ENCODE results near the gene PVR. TPM values are rescaled to one million over a fixed set of nuclear protein-coding genes. Genes with fewer than 3 reads are reported as not detected.
A peak's percentile ranks its signal among the peaks of the same experiment; 100 is the strongest.

The PVR gene, protein sequence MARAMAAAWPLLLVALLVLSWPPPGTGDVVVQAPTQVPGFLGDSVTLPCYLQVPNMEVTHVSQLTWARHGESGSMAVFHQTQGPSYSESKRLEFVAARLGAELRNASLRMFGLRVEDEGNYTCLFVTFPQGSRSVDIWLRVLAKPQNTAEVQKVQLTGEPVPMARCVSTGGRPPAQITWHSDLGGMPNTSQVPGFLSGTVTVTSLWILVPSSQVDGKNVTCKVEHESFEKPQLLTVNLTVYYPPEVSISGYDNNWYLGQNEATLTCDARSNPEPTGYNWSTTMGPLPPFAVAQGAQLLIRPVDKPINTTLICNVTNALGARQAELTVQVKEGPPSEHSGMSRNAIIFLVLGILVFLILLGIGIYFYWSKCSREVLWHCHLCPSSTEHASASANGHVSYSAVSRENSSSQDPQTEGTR
- total RNA-seq, result 10 to 100 TPM; 13.9 to 17.5 TPM

DNA sequence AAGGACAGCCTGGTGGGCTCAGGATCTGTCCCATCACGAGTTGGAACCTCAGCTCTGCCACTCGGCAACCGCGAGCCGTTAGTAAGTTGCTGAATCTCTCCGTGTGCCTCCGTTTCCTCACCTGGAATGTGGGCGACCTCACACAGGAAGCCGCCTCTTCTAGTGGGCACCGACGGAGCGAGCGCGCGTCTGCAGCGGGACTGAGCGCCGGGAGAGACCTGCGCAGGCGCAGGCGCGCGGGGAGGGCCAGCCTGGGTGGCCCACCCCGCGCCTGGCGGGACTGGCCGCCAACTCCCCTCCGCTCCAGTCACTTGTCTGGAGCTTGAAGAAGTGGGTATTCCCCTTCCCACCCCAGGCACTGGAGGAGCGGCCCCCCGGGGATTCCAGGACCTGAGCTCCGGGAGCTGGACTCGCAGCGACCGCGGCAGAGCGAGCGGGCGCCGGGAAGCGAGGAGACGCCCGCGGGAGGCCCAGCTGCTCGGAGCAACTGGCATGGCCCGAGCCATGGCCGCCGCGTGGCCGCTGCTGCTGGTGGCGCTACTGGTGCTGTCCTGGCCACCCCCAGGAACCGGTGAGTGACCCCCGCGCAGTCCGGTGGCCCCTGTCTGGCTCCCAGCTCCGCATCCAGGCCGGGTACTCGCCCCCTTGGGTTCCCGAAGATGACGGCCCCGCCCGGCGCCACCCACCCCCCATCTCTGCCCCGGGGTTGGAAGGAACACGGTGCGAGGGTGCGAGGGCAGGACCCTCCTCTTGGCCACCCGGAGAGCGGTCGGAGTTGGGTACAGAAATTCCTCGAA, at the start of gene PVR:
Gene PVR, plus strand, starts transcription at position 306 of the 797 bp plus-strand sequence. Its CDS starts 187 bp downstream, at position 493.
- Mint-ChIP-seq H3K4me1 (ENCODE audit: low read depth) (peaks cover 8% of the 10 kb centered on the region), H3K9me3 (no peaks in the 10 kb centered on the region), H3K36me3 (ENCODE audit: insufficient read depth in 2 of 2) (peaks cover 0 to 2% of the 10 kb centered on the region in 2 donors), H3K27ac (no peak within 1 kb of the TSS), H3K27me3 (ENCODE audit: low read depth) (peaks cover 9% of the 10 kb centered on the region), H3K4me3 (peak within 1 kb of the TSS; percentile 86 to 87)
- DNase-seq, result peak; percentile 59
- ATAC-seq (replicated peaks in 1 of 2), result peak; percentile 78 to 90

DNA sequence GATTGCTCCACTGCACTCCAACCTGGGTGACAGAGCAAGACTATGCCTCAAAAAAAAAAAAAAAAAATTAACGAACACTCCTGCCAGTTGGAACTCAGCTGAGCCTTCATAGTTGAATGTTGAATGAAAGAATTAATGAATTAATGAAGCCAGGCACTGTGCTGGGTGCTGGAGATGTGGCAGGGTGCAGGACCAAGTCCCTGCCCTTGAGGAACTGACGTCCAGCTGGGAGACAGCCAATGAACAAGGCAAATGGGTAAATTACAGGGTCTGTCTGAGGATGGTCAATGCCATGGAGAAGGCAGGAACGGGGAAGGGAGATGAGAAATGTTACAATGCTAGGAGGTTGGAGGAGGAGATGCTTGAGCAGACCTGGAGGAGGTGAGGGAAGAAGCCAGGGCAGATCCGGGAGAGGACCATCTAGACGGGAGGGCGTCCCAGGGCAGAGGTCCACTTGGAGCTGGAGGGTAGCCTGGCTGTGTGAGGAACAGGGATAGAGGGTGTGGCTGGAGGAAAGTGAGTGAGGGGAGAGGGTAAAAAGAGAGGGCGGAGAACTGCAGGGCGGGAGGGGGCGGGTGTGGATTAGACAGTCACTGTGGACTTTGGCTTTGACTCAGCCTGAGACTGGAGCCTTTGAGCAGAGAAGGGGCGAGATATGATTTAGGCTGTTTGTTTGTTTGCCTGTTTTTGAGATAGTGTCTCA, 47.1 kb upstream of the PVR start:
- Mint-ChIP-seq H3K9me3 (peaks cover 4 to 12% of the 10 kb centered on the region in 2 donors), H3K27me3 (ENCODE audit: low read depth) (peaks cover 19% of the 10 kb centered on the region), H3K4me1 (ENCODE audit: low read depth) (peaks cover 9% of the 10 kb centered on the region), H3K36me3 (ENCODE audit: insufficient read depth in 2 of 2) (peaks cover 0 to 4% of the 10 kb centered on the region in 2 donors), H3K27ac (no peak overlapping the region), H3K4me3 (no peak overlapping the region)
- ATAC-seq (replicated peaks in 1 of 2), result no peak
- no peak for DNase-seq

DNA sequence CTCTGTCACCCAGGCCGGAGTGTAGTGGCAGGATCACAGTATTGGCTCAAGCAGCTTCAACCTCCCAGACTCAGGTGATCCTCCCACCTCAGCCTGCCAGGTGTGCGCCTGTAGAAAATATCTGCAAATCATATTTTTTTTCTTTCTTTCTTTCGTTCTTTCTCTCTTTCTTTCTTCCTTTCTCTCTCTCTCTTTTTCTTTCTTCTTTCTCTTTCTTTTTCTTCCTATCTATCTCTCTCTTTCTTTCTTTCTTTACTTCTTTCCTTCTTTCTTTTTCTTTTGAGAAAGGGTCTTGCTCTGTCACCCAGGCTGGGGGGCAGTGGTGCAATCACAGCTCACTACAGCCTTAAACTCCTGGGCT, 46.6 kb upstream of the PVR start:
- no peak for DNase-seq
- ATAC-seq (replicated peaks in 1 of 2), result no peak
- H3K9me3 Mint-ChIP-seq, result peaks cover 4 to 12% of the 10 kb centered on the region in 2 donors

DNA sequence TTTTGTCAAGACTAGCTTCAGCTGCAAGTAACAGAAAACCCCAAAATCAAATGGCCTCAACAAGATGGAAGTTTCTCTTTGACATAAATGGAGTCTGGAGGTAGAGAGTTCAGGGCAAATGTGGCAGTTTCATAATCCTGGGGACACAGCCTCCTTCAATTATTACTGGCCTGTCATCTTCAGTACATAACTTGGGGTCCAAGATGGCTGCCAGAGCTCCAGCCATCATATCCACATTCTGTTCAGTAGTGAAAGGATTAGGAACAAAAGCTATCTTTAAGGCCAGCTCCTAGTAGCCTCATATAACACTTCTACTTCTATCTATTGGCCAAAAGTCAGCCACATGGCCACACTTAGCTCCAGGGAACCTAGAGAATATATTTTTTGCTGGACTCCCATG, 45.4 kb upstream of the PVR start:
- peaks cover 0 to 4% of the 10 kb centered on the region in 2 donors for H3K36me3 Mint-ChIP-seq (ENCODE audit: insufficient read depth in 2 of 2)
- H3K27ac Mint-ChIP-seq, result no peak overlapping the region
- ATAC-seq (replicated peaks in 1 of 2) (no peak), DNase-seq (no peak)
- peaks cover 4 to 12% of the 10 kb centered on the region in 2 donors for H3K9me3 Mint-ChIP-seq
- peaks cover 9% of the 10 kb centered on the region for H3K4me1 Mint-ChIP-seq (ENCODE audit: low read depth)
- H3K27me3 Mint-ChIP-seq (ENCODE audit: low read depth), result peaks cover 19% of the 10 kb centered on the region
- H3K4me3 Mint-ChIP-seq, result no peak overlapping the region

More for the DNA sequence above, 46.6 kb upstream of the PVR start:
- peaks cover 19% of the 10 kb centered on the region for H3K27me3 Mint-ChIP-seq (ENCODE audit: low read depth)
- H3K36me3 Mint-ChIP-seq (ENCODE audit: insufficient read depth in 2 of 2), result peaks cover 0 to 4% of the 10 kb centered on the region in 2 donors
- peaks cover 9% of the 10 kb centered on the region for H3K4me1 Mint-ChIP-seq (ENCODE audit: low read depth)
- H3K4me3 Mint-ChIP-seq, result no peak overlapping the region
- peak overlapping the region; percentile 68 for H3K27ac Mint-ChIP-seq

DNA sequence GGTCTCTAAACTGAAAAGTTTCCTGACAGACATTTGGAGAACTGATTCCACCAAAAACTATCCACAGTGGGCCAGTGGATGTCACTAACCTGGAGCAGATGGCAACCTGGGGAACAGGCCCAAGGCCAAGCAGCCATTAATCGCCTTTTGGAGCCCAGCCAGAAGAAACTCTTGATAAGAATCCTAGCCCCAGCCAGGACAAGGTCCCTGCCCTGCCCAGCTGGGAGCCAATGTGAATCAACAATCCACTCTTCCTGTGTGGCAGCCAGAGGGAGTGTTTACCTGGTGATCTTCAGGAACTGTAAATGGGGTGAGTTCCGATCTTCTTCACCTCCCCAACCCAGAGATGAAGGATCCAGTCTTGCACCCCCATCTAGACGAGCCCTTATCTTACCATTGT, 44.8 kb upstream of the PVR start:
- H3K9me3 Mint-ChIP-seq, result peaks cover 4 to 12% of the 10 kb centered on the region in 2 donors
- H3K27ac Mint-ChIP-seq, result no peak overlapping the region
- peaks cover 6% of the 10 kb centered on the region for H3K4me1 Mint-ChIP-seq (ENCODE audit: low read depth)
- H3K27me3 Mint-ChIP-seq (ENCODE audit: low read depth), result peaks cover 19% of the 10 kb centered on the region
- peaks cover 0 to 4% of the 10 kb centered on the region in 2 donors for H3K36me3 Mint-ChIP-seq (ENCODE audit: insufficient read depth in 2 of 2)
- DNase-seq (no peak), ATAC-seq (replicated peaks in 1 of 2) (no peak)
- H3K4me3 Mint-ChIP-seq, result no peak overlapping the region

DNA sequence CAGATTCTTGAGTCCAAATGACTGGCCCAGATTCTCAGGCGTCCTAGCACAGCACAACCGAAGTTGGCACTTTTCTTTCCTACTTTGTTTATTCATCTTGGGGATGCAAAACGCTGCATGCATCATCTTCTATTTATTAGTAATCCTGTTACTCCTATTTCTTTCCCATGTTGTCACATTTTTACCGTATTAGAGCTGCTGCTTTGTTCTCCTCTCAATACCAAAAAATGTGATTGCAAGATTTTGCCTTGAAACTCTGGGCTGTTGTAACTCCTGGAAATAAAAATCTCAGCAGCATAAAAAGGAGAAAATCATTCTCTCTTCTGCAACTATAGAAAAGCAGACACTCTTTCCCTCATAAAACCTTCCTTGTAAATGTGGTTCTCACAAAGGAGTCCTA, 43.2 kb upstream of the PVR start:
- DNase-seq (no peak), ATAC-seq (replicated peaks in 1 of 2) (no peak)
- peaks cover 4 to 12% of the 10 kb centered on the region in 2 donors for H3K9me3 Mint-ChIP-seq
- peaks cover 0 to 4% of the 10 kb centered on the region in 2 donors for H3K36me3 Mint-ChIP-seq (ENCODE audit: insufficient read depth in 2 of 2)
- no peak overlapping the region for H3K4me3 Mint-ChIP-seq
- no peak overlapping the region for H3K27ac Mint-ChIP-seq
- H3K27me3 Mint-ChIP-seq (ENCODE audit: low read depth), result peaks cover 16% of the 10 kb centered on the region
- H3K4me1 Mint-ChIP-seq (ENCODE audit: low read depth), result peaks cover 5% of the 10 kb centered on the region

DNA sequence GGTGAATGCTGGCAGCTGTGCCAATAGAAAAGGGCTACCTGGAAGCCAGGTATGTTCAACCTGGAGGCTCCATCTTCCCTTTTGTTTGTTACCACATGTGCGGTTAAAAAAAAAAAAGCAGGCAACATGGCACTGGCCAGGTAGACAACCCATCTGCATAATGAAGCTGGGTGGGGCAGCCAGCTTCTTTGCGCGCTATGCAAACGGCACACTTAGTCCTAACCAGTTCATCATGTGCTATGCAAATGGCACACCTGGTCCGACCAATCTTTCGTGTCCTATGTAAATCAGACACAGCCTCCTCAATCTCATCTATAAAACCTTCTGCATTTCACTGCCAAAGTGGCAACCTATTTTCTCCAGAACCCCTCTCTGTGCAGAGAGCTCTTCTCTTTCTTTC, 41.6 kb upstream of the PVR start:
- peaks cover 4 to 10% of the 10 kb centered on the region in 2 donors for H3K9me3 Mint-ChIP-seq
- peaks cover 4% of the 10 kb centered on the region for H3K4me1 Mint-ChIP-seq (ENCODE audit: low read depth)
- no peak overlapping the region for H3K27ac Mint-ChIP-seq
- H3K27me3 Mint-ChIP-seq (ENCODE audit: low read depth), result peaks cover 6% of the 10 kb centered on the region
- H3K4me3 Mint-ChIP-seq, result no peak overlapping the region
- no peak for ATAC-seq (replicated peaks in 1 of 2)
- no peak for DNase-seq
- H3K36me3 Mint-ChIP-seq (ENCODE audit: insufficient read depth in 2 of 2), result peaks cover 0 to 4% of the 10 kb centered on the region in 2 donors

DNA sequence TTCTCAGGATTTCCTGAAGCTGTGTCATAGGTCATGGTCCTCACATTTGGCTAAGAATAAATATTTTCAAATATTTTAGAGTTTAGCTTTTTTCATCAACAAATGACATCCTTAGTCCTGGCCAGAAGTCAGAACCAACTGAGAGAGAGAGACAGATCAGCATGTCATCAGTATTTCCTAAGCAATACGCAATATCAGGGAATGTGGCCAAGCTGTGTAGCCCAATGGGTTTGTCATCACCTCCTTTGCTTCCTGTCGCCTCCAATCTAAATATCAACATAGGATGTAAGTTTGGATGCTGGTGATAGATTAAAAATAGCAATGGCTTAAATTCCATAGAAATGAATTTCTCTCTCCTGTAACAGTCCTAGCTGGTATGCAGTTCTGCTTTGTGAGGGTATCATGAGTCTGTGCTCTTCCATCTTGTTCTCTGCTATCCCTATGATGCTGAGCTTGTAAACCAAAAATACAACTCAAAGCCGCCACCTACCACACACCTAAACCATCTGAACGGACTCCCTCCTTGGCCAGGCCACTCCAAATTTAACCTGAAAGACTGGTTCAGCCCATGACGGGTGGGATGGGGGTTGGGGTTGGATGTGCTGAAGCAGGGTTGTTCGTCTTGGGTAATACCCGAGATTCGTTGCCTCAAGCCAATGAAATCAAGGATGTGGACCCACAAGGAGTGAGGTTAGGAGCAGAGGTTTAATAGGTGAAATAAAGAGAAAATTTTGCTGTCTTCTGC, 40.3 kb upstream of the PVR start:
- H3K4me3 Mint-ChIP-seq, result no peak overlapping the region
- no peak for ATAC-seq (replicated peaks in 1 of 2)
- H3K36me3 Mint-ChIP-seq (ENCODE audit: insufficient read depth in 2 of 2), result no peaks in the 10 kb centered on the region
- H3K9me3 Mint-ChIP-seq, result peaks cover 4 to 7% of the 10 kb centered on the region in 2 donors
- peaks cover 16% of the 10 kb centered on the region for H3K4me1 Mint-ChIP-seq (ENCODE audit: low read depth)
- no peak overlapping the region for H3K27ac Mint-ChIP-seq
- H3K27me3 Mint-ChIP-seq (ENCODE audit: low read depth), result peaks cover 6% of the 10 kb centered on the region
- no peak for DNase-seq

DNA sequence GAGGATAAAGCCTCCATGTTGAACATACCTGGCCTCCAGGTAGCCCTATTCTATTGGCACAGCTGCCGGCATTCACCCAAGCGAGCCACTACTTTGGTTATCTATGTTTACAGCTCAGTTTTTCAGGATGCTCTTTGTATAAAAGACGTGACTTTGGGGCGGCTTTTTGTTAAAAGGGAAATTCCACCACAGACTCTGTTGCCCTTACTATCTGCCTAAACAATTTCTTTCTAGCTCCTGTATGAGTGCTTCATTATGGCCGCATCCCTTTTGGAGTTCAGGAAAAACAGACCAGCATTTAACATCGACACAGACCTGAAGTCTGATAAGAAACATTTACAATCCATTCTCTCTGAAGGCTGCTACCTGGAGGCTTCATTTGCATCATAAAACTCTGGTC, 39.5 kb upstream of the PVR start:
- no peaks in the 10 kb centered on the region for H3K36me3 Mint-ChIP-seq (ENCODE audit: insufficient read depth in 2 of 2)
- H3K27me3 Mint-ChIP-seq (ENCODE audit: low read depth), result peaks cover 2% of the 10 kb centered on the region
- peaks cover 4 to 5% of the 10 kb centered on the region in 2 donors for H3K9me3 Mint-ChIP-seq
- peaks cover 18% of the 10 kb centered on the region for H3K4me1 Mint-ChIP-seq (ENCODE audit: low read depth)
- no peak for DNase-seq
- no peak overlapping the region for H3K4me3 Mint-ChIP-seq
- no peak overlapping the region for H3K27ac Mint-ChIP-seq
- ATAC-seq (replicated peaks in 1 of 2), result no peak

DNA sequence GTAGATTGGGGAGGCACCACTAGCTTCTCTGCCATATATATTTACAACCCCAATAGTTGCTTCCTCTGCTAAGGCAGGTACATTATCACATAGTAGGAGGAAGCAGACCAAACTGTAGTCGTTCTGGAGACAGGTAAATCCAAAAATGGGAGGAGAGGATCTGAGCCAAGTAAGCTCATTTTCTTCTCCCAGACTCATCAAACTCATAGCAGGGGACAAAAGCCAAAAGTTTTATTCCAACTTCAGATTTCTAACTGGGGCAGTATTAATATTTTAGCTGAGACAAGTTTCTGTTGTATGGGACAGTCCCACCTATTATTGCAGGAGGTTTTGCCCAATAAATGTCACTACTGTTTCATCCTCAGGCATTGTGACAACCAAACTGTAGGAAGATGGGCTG, 38.2 kb upstream of the PVR start:
- H3K4me3 Mint-ChIP-seq, result no peak overlapping the region
- DNase-seq (no peak), ATAC-seq (replicated peaks in 1 of 2) (no peak)
- peaks cover 21% of the 10 kb centered on the region for H3K4me1 Mint-ChIP-seq (ENCODE audit: low read depth)
- H3K36me3 Mint-ChIP-seq (ENCODE audit: insufficient read depth in 2 of 2), result no peaks in the 10 kb centered on the region
- no peaks in the 10 kb centered on the region for H3K27me3 Mint-ChIP-seq (ENCODE audit: low read depth)
- no peak overlapping the region for H3K27ac Mint-ChIP-seq
- H3K9me3 Mint-ChIP-seq, result no peaks in the 10 kb centered on the region

DNA sequence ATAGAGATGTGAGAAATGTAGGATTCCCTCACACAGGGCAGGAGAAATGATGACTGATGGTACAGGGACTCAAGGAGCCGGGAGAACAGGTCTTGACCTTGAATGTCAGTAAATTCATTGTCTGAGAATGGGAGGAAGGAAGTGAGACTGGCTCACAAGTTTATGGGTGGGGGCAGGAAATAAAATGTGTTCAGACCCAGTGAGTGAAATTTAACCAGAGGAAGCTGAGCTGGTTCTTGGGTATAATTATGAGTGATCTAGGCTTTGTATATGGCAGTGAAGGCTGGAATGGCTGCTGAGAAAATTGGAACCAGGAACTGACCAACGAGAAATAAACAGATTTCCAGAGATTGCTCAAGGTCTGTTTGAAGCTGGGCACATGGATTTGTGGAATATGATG, 36.7 kb upstream of the PVR start:
- Mint-ChIP-seq H3K4me3 (peak overlapping the region in 1 of 2 donors; percentile 45), H3K36me3 (ENCODE audit: insufficient read depth in 2 of 2) (no peaks in the 10 kb centered on the region), H3K4me1 (ENCODE audit: low read depth) (peaks cover 21% of the 10 kb centered on the region), H3K9me3 (no peaks in the 10 kb centered on the region), H3K27ac (no peak overlapping the region), H3K27me3 (ENCODE audit: low read depth) (no peaks in the 10 kb centered on the region)
- DNase-seq (no peak), ATAC-seq (replicated peaks in 1 of 2) (peak; percentile 34 to 60)

DNA sequence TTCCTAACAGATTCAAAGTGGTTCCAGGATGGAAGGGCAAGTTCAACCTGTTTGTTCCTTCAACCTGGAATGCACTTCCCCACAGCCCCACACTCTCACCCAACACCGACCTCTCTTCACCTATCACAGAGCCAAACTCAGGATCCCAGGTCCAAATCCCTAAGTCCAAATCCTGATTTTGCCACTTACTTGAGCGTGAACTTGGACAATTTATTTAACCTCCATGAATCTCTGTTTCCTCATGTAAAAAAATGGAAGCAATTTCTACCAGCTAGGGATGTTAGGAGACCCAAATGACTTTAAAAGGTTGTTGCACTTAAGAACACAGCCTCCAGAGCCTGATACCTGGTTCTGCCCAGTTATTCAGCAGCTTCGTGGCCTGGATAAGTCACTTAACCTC, 35.8 kb upstream of the PVR start:
- no peaks in the 10 kb centered on the region for H3K9me3 Mint-ChIP-seq
- no peak overlapping the region for H3K27ac Mint-ChIP-seq
- peaks cover 21% of the 10 kb centered on the region for H3K4me1 Mint-ChIP-seq (ENCODE audit: low read depth)
- H3K27me3 Mint-ChIP-seq (ENCODE audit: low read depth), result no peaks in the 10 kb centered on the region
- H3K36me3 Mint-ChIP-seq (ENCODE audit: insufficient read depth in 2 of 2), result no peaks in the 10 kb centered on the region
- no peak overlapping the region for H3K4me3 Mint-ChIP-seq
- DNase-seq (no peak), ATAC-seq (replicated peaks in 1 of 2) (no peak)
